Inflammatory macrophage treated with lipopolysaccharide for 4 hours (primary cell): ENCODE data around the gene GLI3.

ENCODE experiments used
- DNase-seq: peaks from one replicate; pipeline ENCODE4 v3.0.0-alpha.2; 2020

GLI3 gene

DNA sequence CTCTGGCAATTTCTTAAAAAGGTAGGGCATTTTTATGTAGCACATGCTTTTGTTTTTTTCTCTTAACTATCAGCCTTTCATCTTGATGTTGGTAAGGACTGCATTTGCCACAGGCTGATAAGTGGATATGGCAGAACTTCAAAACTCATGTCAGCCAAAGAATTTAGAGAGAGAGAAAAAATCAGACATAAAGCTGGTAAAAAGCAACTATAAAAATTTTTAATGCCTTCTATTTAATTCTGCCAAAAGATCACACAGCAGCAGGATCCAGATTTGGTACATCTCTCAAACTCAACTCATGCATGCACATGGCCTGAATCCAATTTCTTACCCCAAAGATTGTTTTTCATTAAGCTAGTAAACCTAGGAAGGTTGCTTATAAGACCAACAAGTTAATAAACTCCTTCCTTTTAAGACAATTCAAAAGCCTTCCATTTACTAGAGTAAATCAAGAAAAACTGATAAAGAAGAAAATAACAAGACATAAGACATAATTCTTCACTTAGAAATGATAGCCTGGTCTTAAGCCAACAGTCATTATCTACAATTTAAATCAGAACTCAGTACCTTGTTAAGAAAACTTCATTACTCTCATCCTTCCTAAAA lies 69.3 kb downstream of the GLI3 start:
- no peak for DNase-seq

DNA sequence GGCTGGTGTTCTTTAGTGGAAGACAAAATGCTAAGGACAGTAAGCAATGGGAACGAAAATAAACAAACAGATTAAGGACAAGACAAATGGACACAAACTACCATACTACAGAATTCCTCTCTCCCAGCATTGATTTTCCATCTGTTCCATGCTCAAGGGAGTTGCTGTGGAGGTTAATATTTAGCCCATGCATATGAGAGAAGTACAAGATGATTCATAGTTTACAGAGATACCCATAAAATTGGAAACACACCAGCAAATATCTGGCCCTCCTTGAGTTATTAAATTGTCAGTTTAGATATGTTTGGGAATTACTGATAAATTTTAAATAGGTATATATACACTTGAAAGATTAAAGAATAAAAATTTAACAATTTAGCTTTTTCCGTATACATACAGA lies 69.8 kb downstream of the GLI3 start:
- DNase-seq: no peak

DNA sequence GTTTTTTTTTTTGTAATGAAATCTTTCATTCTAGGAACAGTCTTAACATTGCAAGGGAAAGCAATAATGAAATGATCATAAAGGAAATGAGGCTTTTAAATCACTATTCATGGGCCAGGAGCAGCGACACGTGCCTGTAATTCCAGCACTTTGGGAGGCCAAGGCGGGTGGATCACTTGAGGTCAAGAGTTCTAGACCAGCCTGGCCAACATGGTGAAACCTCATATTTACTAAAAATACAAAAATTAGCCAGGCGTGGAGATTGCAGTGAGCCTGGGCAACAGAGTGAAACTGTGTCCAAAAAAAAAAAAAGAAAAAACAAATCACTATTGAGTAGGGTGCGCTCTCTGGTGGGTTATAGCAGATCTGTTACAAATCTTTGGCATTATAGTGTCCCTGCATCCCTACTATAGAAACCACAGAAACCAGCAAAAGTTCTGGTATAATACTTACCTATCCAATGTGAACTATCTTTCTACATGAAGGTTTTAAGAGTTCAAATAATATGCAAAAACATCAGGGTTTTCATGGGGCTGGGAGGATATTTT lies 72.1 kb downstream of the GLI3 start:
- no peak for DNase-seq

GRCh38 chr7:42162560-42163325 lies 74.3 kb downstream of the GLI3 start:
- DNase-seq: no peak

DNA sequence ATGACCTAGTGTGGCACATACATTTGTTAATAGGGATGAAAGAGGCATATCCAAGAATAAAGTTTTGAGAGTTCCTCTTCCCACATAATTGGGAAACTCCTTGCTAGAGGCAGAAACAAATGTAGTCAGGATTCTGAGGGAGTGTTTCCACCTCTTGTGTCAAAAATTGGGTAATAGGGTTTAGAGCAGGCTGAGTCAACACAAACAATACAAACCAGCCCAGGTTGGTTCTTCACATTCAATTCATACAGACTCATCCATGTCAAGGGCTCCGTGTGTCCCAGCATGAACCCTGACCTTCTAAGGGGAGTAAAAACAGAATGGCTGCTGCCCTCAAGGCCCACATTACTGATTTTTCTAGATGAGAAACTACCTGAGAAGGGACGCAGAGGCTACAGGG lies 75.3 kb downstream of the GLI3 start:
- no peak for DNase-seq

DNA sequence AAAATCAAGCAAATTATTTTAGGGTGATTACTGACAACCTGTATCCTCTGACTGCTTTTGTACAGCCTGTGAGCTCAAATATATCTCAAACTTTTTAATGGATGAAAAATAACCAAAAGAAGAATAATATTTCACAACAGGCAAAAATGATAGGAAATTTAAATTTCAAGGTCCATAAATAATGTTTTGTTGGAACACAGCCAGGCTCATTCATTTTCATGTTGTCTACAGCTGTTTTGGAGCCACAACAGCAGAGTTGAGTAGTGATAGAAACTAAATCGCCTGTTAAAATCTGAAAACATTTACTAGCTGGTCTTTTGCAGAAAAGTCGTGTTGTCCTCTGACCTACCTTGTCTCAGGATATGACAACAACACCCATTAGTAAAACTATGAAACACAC lies 75.9 kb downstream of the GLI3 start:
- no peak for DNase-seq

GRCh38 chr7:42159130-42159529 lies 77.9 kb downstream of the GLI3 start:
- no peak for DNase-seq

DNA sequence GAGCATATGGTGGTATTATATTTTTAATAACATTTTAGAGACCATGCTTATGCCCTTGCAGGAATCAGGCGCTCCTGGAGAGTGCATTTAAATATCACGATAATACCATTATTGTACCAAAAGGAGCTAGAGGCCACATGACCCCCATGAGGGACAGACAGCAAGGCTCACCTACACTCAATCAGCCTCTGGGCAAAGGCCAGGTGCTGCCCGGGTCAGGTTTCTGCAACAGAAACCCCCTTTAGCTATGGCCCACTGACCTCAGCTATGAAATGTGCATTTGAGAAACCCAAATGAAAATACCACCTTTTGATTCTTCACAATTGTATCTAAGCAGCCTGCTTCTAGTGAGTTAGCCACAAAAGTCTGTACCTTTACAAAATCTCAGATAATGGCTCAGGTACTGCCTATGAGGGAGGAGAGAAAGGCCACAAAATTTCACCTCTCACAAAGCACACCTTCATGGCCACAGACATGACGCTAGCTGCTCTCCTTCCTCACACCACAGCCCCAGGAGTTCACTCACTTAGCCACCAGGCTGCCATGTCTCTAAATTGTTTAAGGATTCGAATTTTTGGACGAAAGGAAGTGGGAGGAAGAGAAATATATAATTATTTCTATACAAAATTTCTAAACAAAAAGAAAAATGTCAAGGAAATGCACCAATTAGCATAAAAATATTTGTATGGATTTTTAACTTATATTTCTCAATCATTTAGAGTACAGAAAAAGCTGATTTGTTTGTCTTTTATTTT lies 79.9 kb downstream of the GLI3 start:
- no peak for DNase-seq

GRCh38 chr7:42156291-42156865 lies 80.6 kb downstream of the GLI3 start:
- DNase-seq: no peak

- DNase-seq: no peak
These were observed 81.3 kb downstream of the GLI3 start for GRCh38 chr7:42155584-42156290.

- DNase-seq: no peak
These were observed 82.8 kb downstream of the GLI3 start for GRCh38 chr7:42154173-42154572.

DNA sequence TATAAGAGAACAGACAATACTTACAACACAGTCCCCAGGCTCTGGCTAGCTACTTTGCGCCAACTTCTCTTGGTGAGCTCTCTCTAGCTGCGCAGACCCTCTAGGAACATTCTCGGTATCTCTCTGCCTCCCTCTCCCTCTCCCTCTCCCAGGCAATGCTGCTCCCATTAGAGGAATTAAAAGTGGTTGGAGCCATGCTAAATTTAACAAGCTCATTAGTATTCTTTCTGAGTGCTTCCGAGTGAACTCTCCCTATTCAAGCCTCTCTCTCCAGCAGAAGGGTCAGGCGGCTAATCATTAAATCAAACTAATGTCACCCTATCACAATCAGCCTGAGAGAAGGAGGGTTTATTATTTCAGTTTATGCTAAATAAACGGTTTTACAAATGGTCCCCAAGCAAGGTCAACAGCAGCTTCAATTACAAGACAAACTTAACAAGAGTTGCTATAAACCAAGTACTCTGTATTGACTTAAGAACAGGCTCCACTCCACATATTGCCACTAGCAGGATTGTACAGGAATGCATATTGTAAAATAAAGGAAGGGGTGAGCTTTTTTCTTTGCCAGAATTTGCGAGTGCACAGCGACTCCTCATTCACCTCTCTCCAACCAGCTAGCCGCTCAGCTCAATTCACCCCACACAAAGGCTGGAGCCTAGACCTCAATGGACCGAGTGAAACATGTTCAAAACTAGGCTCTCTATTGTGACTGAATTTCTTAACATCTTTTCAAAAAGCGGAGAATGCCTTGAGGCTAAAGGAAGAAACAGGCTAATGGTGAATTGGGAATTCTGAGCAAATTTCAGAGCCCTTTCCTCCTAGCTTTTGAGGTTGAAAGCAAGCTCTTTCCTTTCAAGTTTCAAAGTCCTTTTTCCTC lies 84.4 kb downstream of the GLI3 start:
- DNase-seq: no peak

DNA sequence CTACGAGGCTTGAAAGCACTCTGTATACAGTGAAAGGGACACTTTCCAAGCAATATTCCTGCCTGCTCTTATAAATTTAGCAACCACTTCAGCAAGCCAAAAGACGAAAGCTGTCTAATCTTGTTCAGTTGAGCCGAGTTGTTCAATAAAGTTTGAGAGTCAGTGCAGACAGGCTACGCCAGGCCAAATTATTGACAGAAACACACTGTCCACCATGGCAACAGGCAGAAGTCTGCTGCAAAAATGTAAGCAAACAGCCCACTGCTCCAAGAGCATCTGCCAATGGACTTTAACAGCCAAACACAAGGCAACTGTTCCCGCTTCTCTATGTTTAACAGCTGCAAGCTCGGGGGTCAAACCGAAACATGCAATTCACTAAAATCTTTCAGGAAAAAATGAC lies 85.7 kb downstream of the GLI3 start:
- no peak for DNase-seq

- no peak for DNase-seq
These were observed 91.5 kb downstream of the GLI3 start for GRCh38 chr7:42145539-42145938.

DNA sequence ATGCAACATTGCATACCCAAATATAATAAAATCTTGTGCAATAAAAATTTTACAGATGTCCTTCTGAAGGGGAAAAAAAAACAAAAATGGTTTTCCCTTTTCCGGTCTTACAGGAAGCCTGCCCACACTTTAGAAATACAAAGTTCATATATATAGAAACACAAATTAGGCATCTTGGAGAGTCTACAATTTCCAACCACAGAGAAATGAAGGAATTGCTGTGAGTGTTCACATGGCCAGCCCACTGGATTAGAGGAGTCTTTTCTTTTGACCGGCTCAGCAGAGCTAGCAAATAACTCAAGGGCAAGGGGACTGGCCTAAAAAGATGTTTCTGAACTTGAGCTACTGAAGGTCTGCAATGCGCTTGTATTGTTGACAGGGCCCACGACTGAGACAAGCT lies 92.4 kb downstream of the GLI3 start:
- DNase-seq: no peak

- DNase-seq: no peak
These were observed 93.1 kb downstream of the GLI3 start for GRCh38 chr7:42143711-42144600.

GRCh38 chr7:42142089-42142488 lies 94.9 kb downstream of the GLI3 start:
- DNase-seq: no peak

- DNase-seq: no peak
These were observed 97.3 kb downstream of the GLI3 start for GRCh38 chr7:42139751-42140150.

- no peak for DNase-seq
These were observed 98.3 kb downstream of the GLI3 start for GRCh38 chr7:42138691-42139090.

- no peak for DNase-seq
These were observed 99.1 kb downstream of the GLI3 start for GRCh38 chr7:42137941-42138340.

DNA sequence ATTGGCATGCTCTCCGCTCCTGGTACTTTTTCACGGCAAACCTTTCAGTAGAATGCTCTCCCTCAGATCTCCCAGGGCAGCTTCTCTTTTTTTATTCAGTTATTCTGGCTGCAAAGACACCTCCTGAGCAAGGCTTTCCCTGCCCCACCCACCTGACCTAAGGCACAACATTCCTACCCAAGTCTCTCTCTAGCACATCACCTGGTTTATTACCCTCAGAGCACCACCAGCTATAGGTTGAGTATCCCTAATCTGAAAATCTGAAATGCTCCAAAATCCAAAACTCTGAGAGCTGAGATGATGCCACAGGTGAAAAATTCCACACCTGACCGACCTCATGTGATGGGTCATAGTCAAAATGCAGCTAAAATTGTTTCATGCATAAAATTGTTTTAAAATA lies 99.6 kb downstream of the GLI3 start:
- no peak for DNase-seq
